Endothelial cell of umbilical vein (primary cell): Measurements from ENCODE around the gene CELSR2. TPM values are rescaled to one million over a fixed set of nuclear protein-coding genes. Genes with fewer than 3 reads are reported as not detected.

Source experiments
- BruUV-seq: library from RNA; stranded (reverse); fragments of 400-500 nt; replicated peaks from 2 replicates; lab custom pipeline; 2021; lab: Mats Ljungman, UMichigan
- CTCF ChIA-PET: fragments of 300-600, 350-600 bp; sonication (Branson Sonifier 250); formaldehyde crosslinking; loops from one replicate; lab custom pipeline; 2021; ENCODE audit warnings: antibody characterized with exemption, inconsistent platforms; lab: Charles Lee
- POLR2A ChIA-PET: fragments of 300-600, 350-600 bp; sonication (Branson Sonifier 250); formaldehyde crosslinking; loops from one replicate; lab custom pipeline; 2021; ENCODE audit warnings: antibody characterized with exemption, inconsistent platforms; lab: Charles Lee
- DNase-seq: peaks from one replicate; pipeline ENCODE4 v3.0.0-alpha.2; 2011; ENCODE audit warnings: low read depth, low spot score
- FAIRE-seq: peaks from 2 replicates; lab custom pipeline; 2011; peaks lifted over from hg19 to GRCh38; lab: Jason Lieb, UNC
- H2AFZ ChIP-seq: 2 replicates; pipeline ENCODE4 v1.6.0; 2012; ENCODE audit warnings: low read depth, low read length, control low read depth, inconsistent platforms
- H3K27ac ChIP-seq: 2 replicates; pipeline ENCODE4 v1.5.1; 2011; ENCODE audit warnings: low read depth, mild to moderate bottlenecking, control low read depth, low read length, moderate library complexity; ENCODE audit not compliant: insufficient read depth
- H3K27me3 ChIP-seq, 2 experiments: 2 replicates each; pipeline versions ENCODE4 v1.6.0 to v1.6.1; 2011; ENCODE audit warnings: low read length in 2 of 2, mixed read lengths in 1 of 2; ENCODE audit not compliant: control insufficient read depth in 2 of 2, insufficient read depth in 2 of 2
- H3K36me3 ChIP-seq, 2 experiments: 2 replicates in 1 of 2; 3 replicates in 1 of 2; pipeline ENCODE4 v1.5.1; 2011; ENCODE audit warnings: low read length in 2 of 2, mild to moderate bottlenecking in 1 of 2, moderate library complexity in 1 of 2; ENCODE audit not compliant: control insufficient read depth in 2 of 2, insufficient read depth in 2 of 2; ENCODE audit errors: extremely low read depth in 1 of 2
- H3K4me1 ChIP-seq: 3 replicates; pipeline ENCODE4 v1.5.1; 2011; ENCODE audit warnings: mild to moderate bottlenecking, low read length; ENCODE audit not compliant: control insufficient read depth, insufficient read depth; ENCODE audit errors: extremely low read depth
- H3K4me2 ChIP-seq: 2 replicates; pipeline ENCODE4 v1.6.1; 2011; ENCODE audit warnings: low read length, control low read depth, mixed read lengths; ENCODE audit not compliant: insufficient read depth
- H3K4me3 ChIP-seq, 3 experiments: fragments of 200-600 bp in 1 of 3; sonication (generic), shearing (Covaris generic) in 1 of 3; replicated peaks in 1 of 3; 2 replicates each; pipeline ENCODE4 v1.5.1; 2011 to 2016; ENCODE audit warnings: control low read depth in 3 of 3, low read length in 3 of 3, mild to moderate bottlenecking in 2 of 3, inconsistent platforms in 1 of 3, low read depth in 1 of 3, moderate library complexity in 1 of 3; ENCODE audit not compliant: insufficient read depth in 1 of 3
- H3K79me2 ChIP-seq: 2 replicates; pipeline ENCODE4 v1.6.0; 2012; ENCODE audit warnings: low read length, inconsistent platforms; ENCODE audit not compliant: control insufficient read depth, insufficient read depth
- H3K9ac ChIP-seq: replicated peaks from 2 replicates; pipeline ENCODE3; 2011; ENCODE audit warnings: low read length, control low read depth; ENCODE audit not compliant: insufficient read depth; ENCODE audit errors: extremely low read depth
- H3K9me1 ChIP-seq: replicated peaks from 3 replicates; pipeline ENCODE4 v1.6.0; 2011; ENCODE audit warnings: mild to moderate bottlenecking, low read length; ENCODE audit not compliant: control insufficient read depth, insufficient read depth; ENCODE audit errors: extremely low read depth
- H3K9me3 ChIP-seq: replicated peaks from 2 replicates; pipeline ENCODE4 v1.5.1; 2012; ENCODE audit warnings: low read length, inconsistent platforms; ENCODE audit not compliant: control insufficient read depth, insufficient read depth
- H4K20me1 ChIP-seq: replicated peaks from 2 replicates; pipeline ENCODE3; 2011; ENCODE audit warnings: mild to moderate bottlenecking, low read length; ENCODE audit not compliant: control insufficient read depth, insufficient read depth; ENCODE audit errors: extremely low read depth
- EZH2 ChIP-seq: IDR thresholded peaks from 2 replicates; pipeline ENCODE4 v1.6.1; 2012; ENCODE audit warnings: borderline replicate concordance, low read depth, mild to moderate bottlenecking, moderate library complexity, low read length, inconsistent platforms; ENCODE audit not compliant: severe bottlenecking
- FOS ChIP-seq: IDR thresholded peaks from 2 replicates; pipeline ENCODE4 v1.6.1; 2011; ENCODE audit warnings: mild to moderate bottlenecking, low read length, moderate library complexity, borderline replicate concordance; ENCODE audit not compliant: insufficient read depth
- GATA2 ChIP-seq: IDR thresholded peaks from 2 replicates; pipeline ENCODE4 v1.7.0; 2011; ENCODE audit warnings: low read depth, mild to moderate bottlenecking, moderate library complexity, mixed read lengths, low read length; ENCODE audit not compliant: insufficient read length, insufficient read depth
- JUN ChIP-seq: IDR thresholded peaks from 2 replicates; pipeline ENCODE4 v1.6.1; 2011; ENCODE audit warnings: borderline replicate concordance, low read depth; ENCODE audit not compliant: insufficient read length, insufficient read depth
- MYC ChIP-seq: IDR thresholded peaks from one replicate; pipeline ENCODE4 v1.6.1; 2011; ENCODE audit warnings: mild to moderate bottlenecking, low read depth, low read length
- POLR2A ChIP-seq: IDR thresholded peaks from 2 replicates; pipeline ENCODE4 v1.6.1; 2012; ENCODE audit warnings: low read depth, mild to moderate bottlenecking, control low read depth, low read length
- POLR2AphosphoS5 ChIP-seq: IDR thresholded peaks from 2 replicates; pipeline ENCODE4 v1.6.1; 2012; ENCODE audit warnings: low read depth, mild to moderate bottlenecking, control low read depth, low read length, moderate library complexity; ENCODE audit not compliant: insufficient read depth
- dilution Hi-C: fragments of 300-500 bp; cut with MboI; formaldehyde crosslinking; loops from one replicate; pipeline ENCODE4 v1.15.0; 2019; ENCODE audit warnings: low sequenced_read_pairs; ENCODE audit not compliant: extremely low pct_ligation_motif_present
- intact Hi-C: fragments of 100-400 bp; cut with micrococcal nuclease; formaldehyde crosslinking; loops from one replicate; pipeline ENCODE4 v1.10.0; 2022
- polyA plus RNA-seq, 4 experiments: library from polyadenylated mRNA; depleted of rRNA in 3 of 4; stranded (reverse) in 3 of 4; unstranded in 1 of 4; fragments of >200 nt; gene quantifications; 2 replicates each; pipeline versions ENCODE4 v1.2.1 to v1.2.3, GENCODE V29; 2011 to 2012; ENCODE audit warnings: missing spikeins in 1 of 4
- total RNA-seq: library from RNA; stranded (reverse); gene quantifications from 2 replicates; pipeline ENCODE4 v1.2.3, GENCODE V29; 2021
- TF ChIP-seq, protein P1 (sequence below): IDR thresholded peaks from 2 replicates; pipeline ENCODE4 v1.6.1; 2011; ENCODE audit not compliant: insufficient read depth, insufficient read length
- TF ChIP-seq, protein P2 (sequence below), 2 donors: IDR thresholded peaks; 1 replicate in 1 of 2; 2 replicates in 1 of 2; pipeline ENCODE4 v1.5.1; 2011; ENCODE audit warnings: low read length in 2 of 2, mild to moderate bottlenecking in 2 of 2, moderate library complexity in 2 of 2, control low read depth in 1 of 2, inconsistent platforms in 1 of 2, low read depth in 1 of 2; ENCODE audit not compliant: insufficient read depth in 1 of 2; ENCODE audit errors: extremely low read depth in 1 of 2

CELSR2 gene
- total and polyA plus RNA-seq, 2 donors (not counting 3 experiments of a cell fraction or from before 2014, with no cell fraction given): 0.90 to 1.4 TPM

DNA sequence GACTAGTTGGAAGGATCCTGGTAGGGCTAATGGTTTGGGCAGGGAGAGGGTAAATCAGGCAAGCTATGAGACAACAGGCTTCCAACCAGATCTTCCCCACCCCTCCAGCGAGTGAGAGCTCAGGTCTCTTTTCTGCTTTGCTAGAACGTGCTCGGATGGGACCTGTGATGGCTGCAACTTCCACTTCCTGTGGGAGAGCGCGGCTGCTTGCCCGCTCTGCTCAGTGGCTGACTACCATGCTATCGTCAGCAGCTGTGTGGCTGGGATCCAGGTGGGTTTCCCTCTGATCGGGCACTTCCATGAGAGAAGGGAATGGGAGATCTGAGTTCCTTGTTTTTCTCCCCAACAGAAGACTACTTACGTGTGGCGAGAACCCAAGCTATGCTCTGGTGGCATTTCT lies 49.6 kb upstream of the CELSR2 start:
- no peaks in the 10 kb centered on the region for H3K9me3 ChIP-seq
- H3K27ac ChIP-seq: no peak overlapping the region
- POLR2A ChIA-PET: no interaction called here
- H3K9me1 ChIP-seq: no peaks in the 10 kb centered on the region
- H3K27me3 ChIP-seq: no peaks in the 10 kb centered on the region
- H3K9ac ChIP-seq: no peak overlapping the region
- intact Hi-C loops (loop anchor here (2.0 kb wide), 1 partner anchor 199 kb away; no protein-coding TSS in a partner anchor), dilution Hi-C loops (no loop called here)
- TF ChIP-seq, protein P1, sequence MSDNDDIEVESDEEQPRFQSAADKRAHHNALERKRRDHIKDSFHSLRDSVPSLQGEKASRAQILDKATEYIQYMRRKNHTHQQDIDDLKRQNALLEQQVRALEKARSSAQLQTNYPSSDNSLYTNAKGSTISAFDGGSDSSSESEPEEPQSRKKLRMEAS: no peak
- TF ChIP-seq EZH2 (no peak), GATA2 (no peak)
- peaks cover 17% of the 10 kb centered on the region for H3K4me1 ChIP-seq
- CTCF ChIA-PET: interaction anchor here (0.8 to 3.4 kb wide), 8 partner anchors 9 to 333 kb away, joined by 3 to 14 read pairs (median 4); a partner anchor contains a TSS
- no peaks in the 10 kb centered on the region for H3K79me2 ChIP-seq
- H2AFZ ChIP-seq: no peak overlapping the region
- H4K20me1 ChIP-seq: no peaks in the 10 kb centered on the region
- no TSS peak for BruUV-seq
- no peak overlapping the region for H3K4me3 ChIP-seq
- DNase-seq (no peak), FAIRE-seq (no peak)
- no peaks in the 10 kb centered on the region for H3K36me3 ChIP-seq
- no peak overlapping the region for H3K4me2 ChIP-seq

DNA sequence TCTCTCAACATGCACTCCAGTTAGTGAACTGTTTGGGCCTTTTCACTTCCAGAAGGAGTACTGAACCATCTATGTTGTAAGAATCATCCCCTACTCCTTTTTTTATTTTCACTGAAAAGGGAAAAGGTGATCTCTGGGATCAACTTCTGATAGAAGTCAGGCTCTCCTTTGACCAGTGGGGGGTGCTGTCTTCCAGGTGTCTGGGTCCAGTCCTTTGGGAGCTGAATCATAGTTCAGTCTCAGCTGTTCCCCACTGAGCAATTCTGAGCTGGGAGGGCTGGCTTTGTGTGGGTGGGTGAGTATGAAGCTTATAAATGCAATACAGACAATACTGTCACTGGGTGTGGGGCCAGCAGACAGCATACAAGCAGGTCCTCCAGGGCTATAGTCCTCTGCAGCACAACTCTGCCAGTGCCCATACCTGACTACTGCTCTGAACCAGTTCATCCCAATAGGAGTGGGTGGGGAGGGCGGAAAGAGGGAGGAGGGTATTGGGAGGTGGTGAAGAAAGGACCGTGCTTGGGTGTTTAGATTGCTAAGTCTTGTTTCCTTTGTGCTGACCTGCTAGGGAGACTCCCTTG lies 48.1 kb upstream of the CELSR2 start:
- POLR2A ChIA-PET: interaction anchor here (1.4 kb wide), 1 partner anchor 14 kb away, joined by 3 read pairs; no protein-coding TSS in a partner anchor
- H3K9me3 ChIP-seq: no peaks in the 10 kb centered on the region
- no peak overlapping the region for H2AFZ ChIP-seq
- FAIRE-seq (peak; percentile 81), DNase-seq (peak; percentile 37)
- TF ChIP-seq JUN (no peak), POLR2AphosphoS5 (no peak), POLR2A (no peak), MYC (no peak), EZH2 (no peak), GATA2 (no peak), FOS (peak; percentile 37)
- TF ChIP-seq, protein P1: no peak
- TF ChIP-seq, protein P2, sequence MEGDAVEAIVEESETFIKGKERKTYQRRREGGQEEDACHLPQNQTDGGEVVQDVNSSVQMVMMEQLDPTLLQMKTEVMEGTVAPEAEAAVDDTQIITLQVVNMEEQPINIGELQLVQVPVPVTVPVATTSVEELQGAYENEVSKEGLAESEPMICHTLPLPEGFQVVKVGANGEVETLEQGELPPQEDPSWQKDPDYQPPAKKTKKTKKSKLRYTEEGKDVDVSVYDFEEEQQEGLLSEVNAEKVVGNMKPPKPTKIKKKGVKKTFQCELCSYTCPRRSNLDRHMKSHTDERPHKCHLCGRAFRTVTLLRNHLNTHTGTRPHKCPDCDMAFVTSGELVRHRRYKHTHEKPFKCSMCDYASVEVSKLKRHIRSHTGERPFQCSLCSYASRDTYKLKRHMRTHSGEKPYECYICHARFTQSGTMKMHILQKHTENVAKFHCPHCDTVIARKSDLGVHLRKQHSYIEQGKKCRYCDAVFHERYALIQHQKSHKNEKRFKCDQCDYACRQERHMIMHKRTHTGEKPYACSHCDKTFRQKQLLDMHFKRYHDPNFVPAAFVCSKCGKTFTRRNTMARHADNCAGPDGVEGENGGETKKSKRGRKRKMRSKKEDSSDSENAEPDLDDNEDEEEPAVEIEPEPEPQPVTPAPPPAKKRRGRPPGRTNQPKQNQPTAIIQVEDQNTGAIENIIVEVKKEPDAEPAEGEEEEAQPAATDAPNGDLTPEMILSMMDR (IDR thresholded peaks at IDR 0.05; ENCODE audit: extremely low read depth in 1 of 2, insufficient read depth in 1 of 2, low read depth in 1 of 2, low read length in 2 of 2): peak; percentile 57 to 68
- peaks cover 17% of the 10 kb centered on the region for H3K4me1 ChIP-seq
- no peaks in the 10 kb centered on the region for H3K79me2 ChIP-seq
- H4K20me1 ChIP-seq: no peaks in the 10 kb centered on the region
- no peaks in the 10 kb centered on the region for H3K9me1 ChIP-seq
- BruUV-seq: no TSS peak
- intact Hi-C loops: loop anchor here (1.0 to 2.0 kb wide), 2 partner anchors 62 to 198 kb away; no protein-coding TSS in a partner anchor
- dilution Hi-C loops: no loop called here
- H3K36me3 ChIP-seq: no peaks in the 10 kb centered on the region
- CTCF ChIA-PET: interaction anchor here (0.6 to 1.2 kb wide), 28 partner anchors 9 to 331 kb away, joined by 3 to 21 read pairs (median 4); partner anchors contain the start of genes CELSR2, PSRC1, SARS1 and SORT1
- no peak overlapping the region for H3K4me2 ChIP-seq
- H3K27me3 ChIP-seq: no peaks in the 10 kb centered on the region
- no peak overlapping the region for H3K27ac ChIP-seq
- no peak overlapping the region for H3K4me3 ChIP-seq
- H3K9ac ChIP-seq: no peak overlapping the region
